ENCODE data around the gene SETD7. TPM values are rescaled to one million over a fixed set of nuclear protein-coding genes. Genes with fewer than 3 reads are reported as not detected.

SETD7 gene
- total RNA-seq, 2 donors from 2014 or later, result 25.5 to 29.5 TPM

DNA sequence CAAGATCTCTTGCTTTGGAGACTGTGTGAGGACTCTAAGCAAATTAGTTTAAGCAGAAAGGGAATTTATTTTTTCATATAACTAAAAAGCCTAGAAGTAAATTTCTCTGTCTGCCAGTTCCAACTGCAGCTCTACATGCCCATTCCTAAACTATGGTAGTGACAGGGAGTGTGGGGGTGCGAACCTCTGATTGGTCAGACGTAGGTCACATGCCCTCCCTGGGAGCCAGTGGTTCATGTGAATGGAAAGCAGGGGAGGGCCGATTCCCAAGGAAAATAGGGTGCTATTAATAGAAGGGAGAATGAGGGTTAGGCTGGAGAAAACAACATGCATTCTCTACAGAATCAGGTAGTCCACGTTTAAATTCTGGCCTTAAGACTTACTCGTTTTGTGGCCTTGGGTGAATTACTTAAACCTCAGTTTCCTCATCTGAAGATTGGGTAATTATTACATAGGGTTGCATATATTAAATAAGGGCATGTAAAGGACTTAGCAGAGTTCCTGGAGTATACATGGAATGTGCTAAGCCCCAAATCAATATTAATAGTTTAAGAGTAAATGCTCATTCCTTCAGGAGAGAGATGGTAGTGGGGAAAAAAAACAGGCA is 94.9 kb downstream of the SETD7 start:
- no peaks in the 10 kb centered on the region for H3K27me3 ChIP-seq
- H3K27ac ChIP-seq, result no peak overlapping the region
- H3K4me1 ChIP-seq, result no peaks in the 10 kb centered on the region
- H3K4me3 ChIP-seq, result no peak overlapping the region
- no peak for DNase-seq
- intact Hi-C loops (cut with DNase I), result no loop called here
- TF ChIP-seq, protein P1, sequence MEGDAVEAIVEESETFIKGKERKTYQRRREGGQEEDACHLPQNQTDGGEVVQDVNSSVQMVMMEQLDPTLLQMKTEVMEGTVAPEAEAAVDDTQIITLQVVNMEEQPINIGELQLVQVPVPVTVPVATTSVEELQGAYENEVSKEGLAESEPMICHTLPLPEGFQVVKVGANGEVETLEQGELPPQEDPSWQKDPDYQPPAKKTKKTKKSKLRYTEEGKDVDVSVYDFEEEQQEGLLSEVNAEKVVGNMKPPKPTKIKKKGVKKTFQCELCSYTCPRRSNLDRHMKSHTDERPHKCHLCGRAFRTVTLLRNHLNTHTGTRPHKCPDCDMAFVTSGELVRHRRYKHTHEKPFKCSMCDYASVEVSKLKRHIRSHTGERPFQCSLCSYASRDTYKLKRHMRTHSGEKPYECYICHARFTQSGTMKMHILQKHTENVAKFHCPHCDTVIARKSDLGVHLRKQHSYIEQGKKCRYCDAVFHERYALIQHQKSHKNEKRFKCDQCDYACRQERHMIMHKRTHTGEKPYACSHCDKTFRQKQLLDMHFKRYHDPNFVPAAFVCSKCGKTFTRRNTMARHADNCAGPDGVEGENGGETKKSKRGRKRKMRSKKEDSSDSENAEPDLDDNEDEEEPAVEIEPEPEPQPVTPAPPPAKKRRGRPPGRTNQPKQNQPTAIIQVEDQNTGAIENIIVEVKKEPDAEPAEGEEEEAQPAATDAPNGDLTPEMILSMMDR (IDR thresholded peaks at IDR 0.05), result no peak
- no peaks in the 10 kb centered on the region for H3K9me3 ChIP-seq
- no peak overlapping the region for H3K9ac ChIP-seq (ENCODE audit: low read depth in 2 of 2, low read length in 2 of 2)
- no peaks in the 10 kb centered on the region for H3K36me3 ChIP-seq

DNA sequence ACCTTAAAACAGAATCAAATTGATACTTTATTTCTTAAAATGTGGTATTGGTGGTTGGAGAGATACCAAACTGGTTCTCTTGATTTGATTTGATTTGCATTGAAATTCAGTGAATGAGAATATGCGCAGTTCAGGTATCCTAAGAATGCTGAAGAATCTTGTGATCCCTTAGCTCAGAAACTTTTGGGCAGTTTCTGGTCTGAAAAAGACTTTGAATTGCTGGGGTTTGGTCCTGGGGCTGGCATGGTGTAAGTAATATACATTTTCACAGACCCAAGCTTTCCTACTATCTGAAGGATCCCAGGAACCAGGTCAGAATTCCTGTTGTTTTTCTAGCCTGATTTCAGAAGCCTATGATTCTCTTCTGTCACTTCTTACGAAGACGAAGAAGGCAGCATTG is 95.5 kb downstream of the SETD7 start:
- H3K9me3 ChIP-seq, result no peaks in the 10 kb centered on the region
- no peaks in the 10 kb centered on the region for H3K36me3 ChIP-seq
- no peak overlapping the region for H3K4me3 ChIP-seq
- intact Hi-C loops (cut with DNase I), result no loop called here
- DNase-seq, result no peak
- no peak overlapping the region for H3K27ac ChIP-seq
- TF ChIP-seq, protein P1 (IDR thresholded peaks at IDR 0.05), result no peak
- H3K9ac ChIP-seq (ENCODE audit: low read depth in 2 of 2, low read length in 2 of 2), result no peak overlapping the region
- no peaks in the 10 kb centered on the region for H3K27me3 ChIP-seq
- H3K4me1 ChIP-seq, result no peaks in the 10 kb centered on the region

DNA sequence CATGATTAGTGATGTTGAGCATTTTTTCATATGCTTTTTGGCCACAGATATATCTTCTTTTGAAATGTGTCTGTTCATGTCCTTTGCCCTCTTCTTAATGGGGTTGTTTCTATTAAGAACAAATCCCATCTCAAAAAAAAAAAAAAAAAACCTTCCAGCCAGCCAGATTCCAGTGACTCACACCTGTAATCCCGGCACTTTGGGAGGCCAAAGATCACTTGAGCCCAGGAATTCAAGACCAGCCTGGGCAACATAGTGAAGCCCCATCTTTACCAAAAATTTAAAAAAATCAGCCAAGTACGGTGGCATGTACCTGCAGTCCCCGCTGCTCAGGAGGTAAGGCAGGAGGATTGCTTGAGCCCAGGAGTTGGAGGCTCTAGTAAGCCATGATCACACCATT is 97.0 kb downstream of the SETD7 start:
- no peak for DNase-seq
- intact Hi-C loops (cut with DNase I), result loop anchor here (10.0 kb wide), 2 partner anchors 76 to 154 kb away; partner anchors contain the start of genes NAA15 and NDUFC1
- H3K9me3 ChIP-seq, result no peaks in the 10 kb centered on the region
- TF ChIP-seq, protein P1 (IDR thresholded peaks at IDR 0.05), result no peak
- H3K27ac ChIP-seq, result no peak overlapping the region
- no peaks in the 10 kb centered on the region for H3K4me1 ChIP-seq
- H3K9ac ChIP-seq (ENCODE audit: low read depth in 2 of 2, low read length in 2 of 2), result no peak overlapping the region
- H3K36me3 ChIP-seq, result no peaks in the 10 kb centered on the region
- no peak overlapping the region for H3K4me3 ChIP-seq
- H3K27me3 ChIP-seq, result no peaks in the 10 kb centered on the region

DNA sequence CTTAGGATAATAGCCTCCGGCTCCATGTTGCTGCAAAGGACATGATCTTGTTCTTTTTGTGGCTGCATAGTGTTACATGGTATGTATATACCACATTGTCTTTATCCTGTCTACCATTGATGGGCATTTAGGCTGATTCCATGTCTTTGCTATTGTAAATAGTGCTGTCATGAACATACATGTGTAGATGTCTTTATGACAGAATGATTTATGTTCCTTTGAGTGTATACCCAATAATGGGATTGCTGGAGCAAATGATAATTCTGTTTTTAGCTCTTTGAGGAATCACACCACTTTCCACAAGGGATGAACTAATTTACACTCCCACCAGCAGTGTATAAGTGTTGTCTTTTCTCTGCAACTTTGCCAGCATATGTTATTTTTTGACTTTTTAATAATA is 97.5 kb downstream of the SETD7 start:
- Histone ChIP-seq H3K4me1 (no peaks in the 10 kb centered on the region), H3K27ac (no peak overlapping the region), H3K9me3 (no peaks in the 10 kb centered on the region), H3K27me3 (no peaks in the 10 kb centered on the region), H3K4me3 (no peak overlapping the region), H3K9ac (ENCODE audit: low read depth in 2 of 2, low read length in 2 of 2) (no peak overlapping the region), H3K36me3 (no peaks in the 10 kb centered on the region)
- TF ChIP-seq, protein P1 (IDR thresholded peaks at IDR 0.05), result no peak
- intact Hi-C loops (cut with DNase I), result loop anchor here (10.0 kb wide), 2 partner anchors 76 to 154 kb away; partner anchors contain the start of genes NAA15 and NDUFC1
- no peak for DNase-seq

DNA sequence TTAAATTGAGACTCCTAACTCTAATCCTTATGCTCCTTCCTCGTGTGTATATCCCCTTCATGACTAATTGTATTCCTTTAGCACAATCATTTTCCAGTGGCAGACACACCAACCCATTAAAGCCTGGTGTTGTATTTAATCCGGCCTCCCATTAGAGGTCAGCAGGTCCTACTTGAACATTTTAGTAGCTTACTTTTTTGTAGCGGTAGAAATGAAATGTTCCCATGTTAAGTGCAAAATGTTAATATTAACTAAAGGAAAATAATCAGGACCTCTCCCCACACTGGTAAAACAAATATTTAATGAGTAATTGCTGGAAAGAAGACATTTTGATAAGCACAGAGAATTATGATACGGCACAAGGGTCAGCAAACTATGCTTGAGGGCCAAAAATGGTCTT is 98.7 kb downstream of the SETD7 start:
- no peaks in the 10 kb centered on the region for H3K9me3 ChIP-seq

More for the DNA sequence above, 98.7 kb downstream of the SETD7 start:
- Histone ChIP-seq H3K4me3 (no peak overlapping the region), H3K4me1 (peaks cover 2% of the 10 kb centered on the region), H3K36me3 (no peaks in the 10 kb centered on the region), H3K27ac (no peak overlapping the region), H3K9ac (ENCODE audit: low read depth in 2 of 2, low read length in 2 of 2) (no peak overlapping the region), H3K27me3 (no peaks in the 10 kb centered on the region)
- intact Hi-C loops (cut with DNase I), result loop anchor here (10.0 kb wide), 2 partner anchors 77 to 153 kb away; partner anchors contain the start of genes NAA15 and NDUFC1
- TF ChIP-seq, protein P1 (IDR thresholded peaks at IDR 0.05), result no peak
- no peak for DNase-seq

Measured in colonic mucosa (tissue), 4 donors.